Mesenchymal stem cell (in vitro differentiated cells and primary cell): Measurements from ENCODE around the gene OR5D16.

Experiments
- DNase-seq: peaks from one replicate; pipeline ENCODE4 v3.0.0-alpha.2; 2013
- H2AFZ ChIP-seq: one replicate; pipeline ENCODE4 v1.6.1; 2013; ENCODE audit warnings: low read depth, mild to moderate bottlenecking, control low read depth, inconsistent platforms, low read length, moderate library complexity
- H2AK5ac ChIP-seq: 2 replicates; pipeline ENCODE4 v1.6.1; 2013; ENCODE audit warnings: low read length, moderate library complexity, mild to moderate bottlenecking, inconsistent platforms; ENCODE audit not compliant: severe bottlenecking
- H2BK120ac ChIP-seq: one replicate; pipeline ENCODE4 v1.6.1; 2013; ENCODE audit warnings: low read depth, mild to moderate bottlenecking, inconsistent platforms, low read length, moderate library complexity
- H2BK12ac ChIP-seq, 2 experiments: one replicate each; pipeline ENCODE4 v1.6.1; 2013; ENCODE audit warnings: inconsistent platforms in 2 of 2, low read length in 2 of 2, mild to moderate bottlenecking in 2 of 2, moderate library complexity in 2 of 2, control low read depth in 1 of 2
- H2BK15ac ChIP-seq: one replicate; pipeline ENCODE4 v1.6.1; 2013; ENCODE audit warnings: mild to moderate bottlenecking, low read depth, inconsistent platforms; ENCODE audit not compliant: poor library complexity, severe bottlenecking
- H2BK5ac ChIP-seq: 2 replicates; pipeline ENCODE4 v1.6.1; 2013; ENCODE audit warnings: low read depth, mild to moderate bottlenecking, low read length, control low read depth, inconsistent platforms; ENCODE audit not compliant: poor library complexity, severe bottlenecking
- H3K14ac ChIP-seq, 2 experiments: one replicate each; pipeline ENCODE4 v1.6.1; 2013; ENCODE audit warnings: inconsistent platforms in 2 of 2, low read length in 2 of 2, control low read depth in 1 of 2, mild to moderate bottlenecking in 1 of 2, moderate library complexity in 1 of 2
- H3K18ac ChIP-seq, 2 experiments: one replicate each; pipeline ENCODE4 v1.6.1; 2013; ENCODE audit warnings: inconsistent platforms in 2 of 2, low read length in 2 of 2, control low read depth in 1 of 2, low read depth in 1 of 2, mild to moderate bottlenecking in 1 of 2
- H3K23ac ChIP-seq, 2 experiments: one replicate each; pipeline ENCODE4 v1.6.1; 2013; ENCODE audit warnings: inconsistent platforms in 2 of 2, low read length in 2 of 2, mild to moderate bottlenecking in 2 of 2, moderate library complexity in 2 of 2, control low read depth in 1 of 2
- H3K27ac ChIP-seq: 2 replicates; pipeline ENCODE4 v1.5.1; 2013; ENCODE audit warnings: mild to moderate bottlenecking, moderate library complexity, low read length, control low read depth, inconsistent platforms; ENCODE audit not compliant: poor library complexity, severe bottlenecking
- H3K27me3 ChIP-seq, 2 experiments: 2 replicates each; pipeline versions ENCODE4 v1.6.1 to v1.7.0; 2013; ENCODE audit warnings: low read length in 2 of 2, mild to moderate bottlenecking in 2 of 2, moderate library complexity in 2 of 2, control low read depth in 1 of 2, inconsistent platforms in 1 of 2; ENCODE audit not compliant: control insufficient read depth in 1 of 2, insufficient read depth in 1 of 2
- H3K36me3 ChIP-seq, 2 experiments: 2 replicates each; pipeline versions ENCODE4 v1.6.1 to v1.7.0; 2013; ENCODE audit warnings: low read length in 2 of 2, control low read depth in 1 of 2, inconsistent platforms in 1 of 2, low read depth in 1 of 2, mild to moderate bottlenecking in 1 of 2; ENCODE audit not compliant: insufficient read depth in 2 of 2, control insufficient read depth in 1 of 2
- H3K4ac ChIP-seq, 2 experiments: one replicate each; pipeline ENCODE4 v1.6.1; 2013; ENCODE audit warnings: inconsistent platforms in 2 of 2, low read length in 2 of 2, mild to moderate bottlenecking in 2 of 2, moderate library complexity in 2 of 2, control low read depth in 1 of 2, low read depth in 1 of 2
- H3K4me1 ChIP-seq: 2 replicates; pipeline ENCODE4 v1.6.1; 2013; ENCODE audit warnings: low read depth, low read length, control low read depth; ENCODE audit not compliant: control insufficient read depth, insufficient read depth
- H3K4me2 ChIP-seq: 2 replicates; pipeline ENCODE4 v1.6.1; 2013; ENCODE audit warnings: low read length, mild to moderate bottlenecking, inconsistent platforms; ENCODE audit not compliant: poor library complexity, severe bottlenecking
- H3K4me3 ChIP-seq, 2 experiments: 2 replicates each; pipeline versions ENCODE4 v1.5.1 to v1.7.0; 2013; ENCODE audit warnings: low read length in 2 of 2, mild to moderate bottlenecking in 2 of 2, control low read depth in 1 of 2, low read depth in 1 of 2; ENCODE audit not compliant: insufficient read depth in 1 of 2
- H3K79me1 ChIP-seq: replicated peaks from 2 replicates; pipeline ENCODE4 v1.6.1; 2013; ENCODE audit warnings: mild to moderate bottlenecking, control low read depth, low read length, inconsistent platforms; ENCODE audit not compliant: poor library complexity, severe bottlenecking
- H3K9ac ChIP-seq: 2 replicates; pipeline ENCODE4 v1.7.0; 2013; ENCODE audit warnings: mild to moderate bottlenecking, low read length, moderate library complexity
- H3K9me3 ChIP-seq: 2 replicates; pipeline ENCODE4 v1.7.0; 2013; ENCODE audit warnings: mild to moderate bottlenecking, low read length; ENCODE audit not compliant: control insufficient read depth
- H4K8ac ChIP-seq: one replicate; pipeline ENCODE4 v1.6.1; 2013; ENCODE audit warnings: inconsistent platforms, mild to moderate bottlenecking, low read length, moderate library complexity
- H4K91ac ChIP-seq: one replicate; pipeline ENCODE4 v1.6.1; 2013; ENCODE audit warnings: mild to moderate bottlenecking, low read length, inconsistent platforms
- WGBS: methylation state at CpG from one replicate; pipeline ENCODE4 v1.1.7; 2013; ENCODE audit warnings: mixed read lengths; 5-methylcytosine and 5-hydroxymethylcytosine counted together

The OR5D16 gene

DNA sequence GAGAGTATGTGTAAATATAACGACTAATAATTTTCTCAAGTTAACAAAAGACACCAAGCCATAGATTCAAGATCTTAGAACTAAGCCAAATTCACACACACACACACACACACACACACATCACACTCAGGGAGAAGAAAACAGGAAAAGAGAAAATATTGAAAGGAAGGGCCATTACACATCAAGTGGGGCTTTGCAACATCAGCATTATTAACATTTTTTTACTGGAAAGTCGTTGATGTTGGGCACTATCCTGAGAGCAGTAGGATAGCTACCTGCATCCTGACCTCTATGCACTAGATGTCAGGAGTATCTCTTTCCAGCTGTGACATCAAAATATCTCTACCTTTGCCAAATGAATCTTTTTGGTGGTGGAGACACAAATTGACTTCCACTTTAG is 8.9 kb downstream of the OR5D16 start:
- H3K36me3 ChIP-seq = no peaks in the 10 kb centered on the region
- H2BK120ac ChIP-seq = no peak overlapping the region
- no peak for DNase-seq
- H3K23ac ChIP-seq = no peak overlapping the region
- H2AFZ ChIP-seq = no peak overlapping the region
- H2AK5ac ChIP-seq = no peak overlapping the region
- no peak overlapping the region for H3K18ac ChIP-seq
- no peaks in the 10 kb centered on the region for H3K79me1 ChIP-seq
- H3K27ac ChIP-seq = no peak overlapping the region
- no peak overlapping the region for H3K14ac ChIP-seq
- H4K91ac ChIP-seq = no peak overlapping the region
- H3K4me2 ChIP-seq = no peak overlapping the region
- no peak overlapping the region for H4K8ac ChIP-seq
- no peak overlapping the region for H3K4ac ChIP-seq
- no peaks in the 10 kb centered on the region for H3K4me1 ChIP-seq
- H3K9ac ChIP-seq = no peak overlapping the region
- no peak overlapping the region for H2BK15ac ChIP-seq
- H2BK5ac ChIP-seq = no peak overlapping the region
- no peak overlapping the region for H3K4me3 ChIP-seq
- no peaks in the 10 kb centered on the region for H3K9me3 ChIP-seq
- no CpG with 5 or more reads among the region's 2 CpGs for WGBS
- no peaks in the 10 kb centered on the region for H3K27me3 ChIP-seq
- no peak overlapping the region for H2BK12ac ChIP-seq

- no peak overlapping the region for H2AFZ ChIP-seq
Measured at GRCh38 chr11:55849037-55849436, 10.5 kb downstream of the OR5D16 start.

DNA sequence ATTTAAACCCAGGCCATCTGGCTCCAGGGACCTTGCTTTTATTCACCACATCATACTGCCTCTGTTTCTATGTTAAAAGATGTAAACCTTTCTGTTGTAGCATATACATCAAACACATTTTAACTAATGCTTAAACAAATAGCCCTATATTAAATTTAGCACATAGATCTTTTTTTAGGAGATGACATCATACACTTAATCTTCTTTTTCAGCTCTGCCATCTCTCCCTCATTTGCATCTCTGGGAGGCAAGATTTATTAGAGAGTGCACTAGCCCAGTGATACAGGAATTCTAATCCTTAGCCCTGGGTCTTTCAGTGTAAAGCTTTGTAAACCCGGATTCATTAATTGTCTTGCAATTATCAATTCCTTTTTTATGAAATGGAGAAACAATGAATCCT is 13.6 kb downstream of the OR5D16 start:
- WGBS = no CpG with 5 or more reads among the region's 1 CpG
- Histone ChIP-seq H3K36me3 (no peaks in the 10 kb centered on the region), H3K23ac (no peak overlapping the region), H2BK5ac (no peak overlapping the region), H3K27me3 (no peaks in the 10 kb centered on the region), H3K79me1 (no peaks in the 10 kb centered on the region), H3K4me3 (no peak overlapping the region), H3K27ac (no peak overlapping the region), H4K91ac (no peak overlapping the region), H3K4me2 (no peak overlapping the region), H2BK120ac (no peak overlapping the region), H3K4ac (no peak overlapping the region), H3K9ac (no peak overlapping the region), H2AFZ (no peak overlapping the region), H2AK5ac (no peak overlapping the region), H4K8ac (no peak overlapping the region), H2BK15ac (no peak overlapping the region), H3K9me3 (no peaks in the 10 kb centered on the region), H3K18ac (no peak overlapping the region), H2BK12ac (no peak overlapping the region), H3K14ac (no peak overlapping the region), H3K4me1 (no peaks in the 10 kb centered on the region)
- no peak for DNase-seq

More at GRCh38 chr11:55849037-55849436, 10.5 kb downstream of the OR5D16 start:
- Histone ChIP-seq H3K9ac (no peak overlapping the region), H3K23ac (no peak overlapping the region), H3K79me1 (no peaks in the 10 kb centered on the region), H2BK120ac (no peak overlapping the region), H3K9me3 (no peaks in the 10 kb centered on the region), H3K4me1 (no peaks in the 10 kb centered on the region), H2BK5ac (no peak overlapping the region), H3K18ac (no peak overlapping the region), H3K4ac (no peak overlapping the region), H4K8ac (no peak overlapping the region), H3K27me3 (no peaks in the 10 kb centered on the region), H3K14ac (no peak overlapping the region), H3K4me3 (no peak overlapping the region), H2BK15ac (no peak overlapping the region), H3K36me3 (no peaks in the 10 kb centered on the region), H4K91ac (no peak overlapping the region), H2AK5ac (no peak overlapping the region), H3K4me2 (no peak overlapping the region), H2BK12ac (no peak overlapping the region), H3K27ac (no peak overlapping the region)
- DNase-seq = no peak

- Histone ChIP-seq H3K9me3 (no peaks in the 10 kb centered on the region), H3K4me3 (no peak overlapping the region), H2AK5ac (no peak overlapping the region), H3K27ac (no peak overlapping the region), H3K79me1 (no peaks in the 10 kb centered on the region), H3K9ac (no peak overlapping the region), H3K18ac (no peak overlapping the region), H4K8ac (no peak overlapping the region), H3K36me3 (no peaks in the 10 kb centered on the region), H4K91ac (no peak overlapping the region), H2AFZ (no peak overlapping the region), H3K4me1 (no peaks in the 10 kb centered on the region), H3K27me3 (no peaks in the 10 kb centered on the region), H2BK5ac (no peak overlapping the region), H3K4me2 (no peak overlapping the region), H2BK15ac (no peak overlapping the region), H3K4ac (no peak overlapping the region), H2BK12ac (no peak overlapping the region), H2BK120ac (no peak overlapping the region), H3K23ac (no peak overlapping the region), H3K14ac (no peak overlapping the region)
- DNase-seq = no peak
- WGBS = no CpG with 5 or more reads among the region's 1 CpG
Measured at GRCh38 chr11:55854704-55855103, 16.2 kb downstream of the OR5D16 start.
